HCT116 (cell line): ENCODE measurements around the gene HDAC7. TPM values are rescaled to one million over a fixed set of nuclear protein-coding genes. Genes with fewer than 3 reads are reported as not detected.

Experiments used
- ATAC-seq: fragments of 200-7000 bp; cut with Tn5 transposase; 2 replicates; pipeline ENCODE4 v1.9.1; 2020; ENCODE audit warnings: mild to moderate bottlenecking, moderate library complexity
- BruUV-seq: library from RNA; stranded (reverse); fragments of 400-500 nt; replicated peaks from 2 replicates; lab custom pipeline; 2021; lab: Mats Ljungman, UMichigan
- CTCF ChIA-PET: fragments of 300-600 bp; sonication (Branson Sonifier 250); formaldehyde crosslinking; loops from one replicate; lab custom pipeline; 2021; ENCODE audit warnings: antibody characterized with exemption; lab: Charles Lee
- POLR2A ChIA-PET: fragments of 300-600, 350-600 bp; sonication (Branson Sonifier 250); formaldehyde crosslinking; loops from one replicate; lab custom pipeline; 2021; ENCODE audit warnings: antibody characterized with exemption; lab: Charles Lee
- RAD21 ChIA-PET, 2 experiments: fragments of 300-600 bp; sonication (Branson Sonifier 250); formaldehyde crosslinking; loops; one replicate each; lab custom pipeline; 2023; ENCODE audit warnings: low total read pairs in 2 of 2; ENCODE audit not compliant: uncharacterized antibody in 2 of 2, unreplicated experiment in 2 of 2, low non-redundant PET in 1 of 2; lab: Charles Lee
- DNase-seq: peaks from one replicate; pipeline ENCODE4 v3.0.0-alpha.2; 2010; ENCODE audit warnings: low read depth, low spot score
- H2AFZ ChIP-seq: fragments of 200-600 bp; shearing (Covaris generic), sonication (generic); 2 replicates; pipeline ENCODE4 v1.6.1; 2017; ENCODE audit warnings: low read depth, mixed run types, mixed read lengths, antibody characterized with exemption, low read length; ENCODE audit not compliant: poor library complexity, severe bottlenecking
- H3K27ac ChIP-seq: 2 replicates; pipeline ENCODE4 v1.5.1; 2012; ENCODE audit warnings: low read depth, low read length
- H3K27me3 ChIP-seq: fragments of 200-600 bp; sonication (generic); 2 replicates; pipeline ENCODE4 v1.6.1; 2016; ENCODE audit warnings: mixed run types, low read length, mixed read lengths; ENCODE audit not compliant: insufficient read depth
- H3K36me3 ChIP-seq, 2 experiments: fragments of 200-500 bp in 1 of 2; fragments of 200-600 bp in 1 of 2; sonication (Bioruptor generic) in 1 of 2; sonication (generic) in 1 of 2; 2 replicates each; pipeline versions ENCODE4 v1.5.1 to v1.6.1; 2014 to 2016; ENCODE audit warnings: low read length in 2 of 2, inconsistent platforms in 1 of 2, mixed read lengths in 1 of 2, mixed run types in 1 of 2; ENCODE audit not compliant: insufficient read depth in 2 of 2, control insufficient read depth in 1 of 2
- H3K4me1 ChIP-seq, 2 experiments: fragments of 200-600 bp in 1 of 2; sonication (generic) in 1 of 2; 2 replicates each; pipeline versions ENCODE4 v1.5.1 to v1.6.1; 2012 to 2017; ENCODE audit warnings: low read length in 2 of 2, inconsistent platforms in 1 of 2, mild to moderate bottlenecking in 1 of 2, mixed read lengths in 1 of 2, mixed run types in 1 of 2, moderate library complexity in 1 of 2; ENCODE audit not compliant: insufficient read depth in 2 of 2, control insufficient read depth in 1 of 2
- H3K4me2 ChIP-seq: fragments of 200-600 bp; sonication (generic); 2 replicates; pipeline ENCODE4 v1.6.1; 2017; ENCODE audit warnings: mixed run types, low read length, mixed read lengths
- H3K4me3 ChIP-seq, 2 experiments: fragments of 200-600 bp in 1 of 2; sonication (generic) in 1 of 2; replicated peaks in 1 of 2; 2 replicates each; pipeline ENCODE4 v1.5.1; 2011 to 2016; ENCODE audit warnings: low read length in 2 of 2, control low read depth in 1 of 2, low read depth in 1 of 2, mild to moderate bottlenecking in 1 of 2, mixed read lengths in 1 of 2, mixed run types in 1 of 2
- H3K79me2 ChIP-seq: fragments of 200-600 bp; sonication (generic); 2 replicates; pipeline ENCODE4 v1.6.1; 2017; ENCODE audit warnings: mild to moderate bottlenecking, mixed run types, low read length, moderate library complexity, mixed read lengths; ENCODE audit not compliant: insufficient read depth
- H3K9ac ChIP-seq: fragments of 200-600 bp; sonication (generic); 2 replicates; pipeline ENCODE4 v1.6.1; 2016; ENCODE audit warnings: low read length, mixed read lengths
- H3K9me2 ChIP-seq: fragments of 200-600 bp; sonication (generic), shearing (Covaris generic); 2 replicates; pipeline ENCODE4 v1.6.1; 2017; ENCODE audit warnings: mixed run types, mild to moderate bottlenecking, moderate library complexity; ENCODE audit not compliant: insufficient read depth
- H3K9me3 ChIP-seq, 2 experiments: fragments of 200-500 bp in 1 of 2; fragments of 200-600 bp in 1 of 2; sonication (Bioruptor generic) in 1 of 2; sonication (generic) in 1 of 2; 2 replicates each; pipeline ENCODE4 v1.6.1; 2014 to 2017; ENCODE audit warnings: low read length in 2 of 2, mixed read lengths in 2 of 2, inconsistent platforms in 1 of 2, low read depth in 1 of 2, mild to moderate bottlenecking in 1 of 2, mixed run types in 1 of 2, moderate library complexity in 1 of 2; ENCODE audit not compliant: control insufficient read depth in 1 of 2, insufficient read depth in 1 of 2
- H4K20me1 ChIP-seq: fragments of 200-600 bp; sonication (generic), shearing (Covaris generic); 2 replicates; pipeline ENCODE4 v1.6.1; 2017; ENCODE audit warnings: mixed run types, mild to moderate bottlenecking, moderate library complexity; ENCODE audit not compliant: insufficient read depth
- CBX3 ChIP-seq: IDR thresholded peaks from 2 replicates; pipeline ENCODE4 v1.6.1; 2012; ENCODE audit warnings: low read depth
- CTCF ChIP-seq, 3 experiments: fragments of 200-600 bp in 1 of 3; sonication (generic) in 1 of 3; IDR thresholded peaks in 2 of 3; conservative IDR thresholded peaks in 1 of 3; 2 replicates each; pipeline ENCODE4 v1.5.1; 2012 to 2017; ENCODE audit warnings: low read depth in 2 of 3, low read length in 2 of 3, antibody characterized with exemption in 1 of 3, borderline replicate concordance in 1 of 3, control low read depth in 1 of 3, mild to moderate bottlenecking in 1 of 3, mixed read lengths in 1 of 3, mixed run types in 1 of 3, moderate library complexity in 1 of 3; ENCODE audit not compliant: insufficient read depth in 1 of 3
- EGR1 ChIP-seq: IDR thresholded peaks from 2 replicates; pipeline ENCODE4 v1.6.1; 2012; ENCODE audit warnings: low read depth
- POLR2A ChIP-seq: IDR thresholded peaks from 2 replicates; pipeline ENCODE4 v1.7.0; 2011; ENCODE audit warnings: borderline replicate concordance; ENCODE audit not compliant: insufficient read depth, insufficient read length; ENCODE audit errors: extremely low read depth
- RAD21 ChIP-seq: IDR thresholded peaks from 2 replicates; pipeline ENCODE4 v1.6.1; 2012; ENCODE audit warnings: low read depth, mild to moderate bottlenecking
- SP1 ChIP-seq: IDR thresholded peaks from 2 replicates; pipeline ENCODE4 v1.6.1; 2012; ENCODE audit warnings: low read depth
- YY1 ChIP-seq: IDR thresholded peaks from 2 replicates; pipeline ENCODE4 v1.6.1; 2011; ENCODE audit warnings: low read length, low read depth, moderate library complexity, mild to moderate bottlenecking; ENCODE audit not compliant: insufficient replicate concordance; ENCODE audit errors: extremely low read depth
- ZBTB33 ChIP-seq: IDR thresholded peaks from 2 replicates; pipeline ENCODE4 v1.6.1; 2011; ENCODE audit warnings: mild to moderate bottlenecking, low read length, moderate library complexity; ENCODE audit not compliant: insufficient replicate concordance; ENCODE audit errors: extremely low read depth
- ZFX ChIP-seq: fragments of 450-650 bp; IDR thresholded peaks from 2 replicates; pipeline ENCODE4 v1.6.1; 2017
- intact Hi-C: fragments of 100-400 bp; cut with micrococcal nuclease; formaldehyde crosslinking; loops from 2 replicates; pipeline ENCODE4 v1.10.0; 2022
- total RNA-seq: library from RNA; stranded (reverse); gene quantifications from one replicate; pipeline ENCODE4 v1.2.1, GENCODE V29; 2021; ENCODE audit not compliant: unreplicated experiment

The HDAC7 gene
- total RNA-seq, 1 experiment from 2014 or later: 38.1 TPM

- no peak overlapping the region for H3K4me2 ChIP-seq
- POLR2A ChIA-PET: interaction anchor here (1.0 to 2.1 kb wide), 4 partner anchors 14 to 31 kb away, joined by 3 to 7 read pairs (median 4); no protein-coding TSS in a partner anchor
Measured at GRCh38 chr12:47767216-47767724, 52.4 kb downstream of the HDAC7 start.

More at GRCh38 chr12:47767216-47767724, 52.4 kb downstream of the HDAC7 start:
- Histone ChIP-seq H3K9me2 (no peaks in the 10 kb centered on the region), H3K9me3 (no peaks in the 10 kb centered on the region), H2AFZ (no peak overlapping the region), H3K36me3 (no peaks in the 10 kb centered on the region), H3K4me3 (no peak overlapping the region), H3K9ac (no peak overlapping the region), H3K27ac (no peak overlapping the region), H3K27me3 (no peaks in the 10 kb centered on the region), H3K4me1 (peaks cover 12 to 24% of the 10 kb centered on the region in 2 experiments), H4K20me1 (no peaks in the 10 kb centered on the region), H3K79me2 (no peaks in the 10 kb centered on the region)
- ChIA-PET CTCF (interaction anchor here (0.6 to 6.4 kb wide), 23 partner anchors 9 to 1053 kb away, joined by 3 to 197 read pairs (median 4); partner anchors contain the start of genes RAPGEF3 and RPAP3), RAD21 (interaction anchor here (0.7 to 4.4 kb wide), 5 partner anchors 24 to 71 kb away, joined by 3 to 61 read pairs (median 7); no protein-coding TSS in a partner anchor)
- TF ChIP-seq EGR1: no peak
- no peak for TF ChIP-seq POLR2A
- TF ChIP-seq CBX3: no peak
- peak; percentile 90 for TF ChIP-seq RAD21
- peak; percentile 71 to 90 (median 71) for TF ChIP-seq CTCF (IDR thresholded peaks at IDR 0.05 in 2 of 3, conservative IDR thresholded peaks at IDR 0.05 in 1 of 3; ENCODE audit: borderline replicate concordance in 1 of 3, insufficient read depth in 1 of 3, low read depth in 2 of 3, low read length in 2 of 3)
- TF ChIP-seq ZFX: no peak
- TF ChIP-seq YY1: no peak
- no peak for TF ChIP-seq SP1
- no peak for TF ChIP-seq ZBTB33
- BruUV-seq: no TSS peak
- intact Hi-C loops: loop anchor here (1.0 kb wide), 2 partner anchors 23 to 52 kb away; no protein-coding TSS in a partner anchor
- peak; percentile 52 for DNase-seq
- ATAC-seq: peak; percentile 83
